Uterus (tissue), 4 donors: ENCODE measurements around the gene TSEN54. TPM values are rescaled to one million over a fixed set of nuclear protein-coding genes. Genes with fewer than 3 reads are reported as not detected.

ENCODE experiments used
- DNase-seq, 2 donors: peaks; one replicate each; pipeline ENCODE4 v3.0.0-alpha.2; 2019 to 2020
- H3K27ac ChIP-seq, 2 donors: fragments of 200-600 bp; sonication (generic); 1 replicate in 1 of 2; 2 replicates in 1 of 2; pipeline ENCODE4 v1.5.1; 2016 to 2018
- H3K27me3 ChIP-seq, 2 donors: fragments of 200-600 bp; sonication (generic); one replicate each; pipeline ENCODE4 v1.5.1; 2018 to 2019; ENCODE audit warnings: control low read depth in 1 of 2
- H3K36me3 ChIP-seq, 2 donors: fragments of 200-600 bp; sonication (generic); one replicate each; pipeline ENCODE4 v1.5.1; 2019; ENCODE audit warnings: control low read depth in 1 of 2
- H3K4me1 ChIP-seq, 2 donors: fragments of 200-600 bp; sonication (generic); one replicate each; pipeline ENCODE4 v1.5.1; 2018 to 2019; ENCODE audit warnings: control low read depth in 1 of 2
- H3K4me3 ChIP-seq, 2 donors: fragments of 200-600 bp; sonication (generic); 1 replicate in 1 of 2; 2 replicates in 1 of 2; pipeline ENCODE4 v1.5.1; 2018 to 2019; ENCODE audit warnings: mild to moderate bottlenecking in 1 of 2
- H3K9me3 ChIP-seq, 2 donors: fragments of 200-600 bp; sonication (generic); one replicate each; pipeline ENCODE4 v1.5.1; 2019; ENCODE audit warnings: control low read depth in 1 of 2
- CTCF ChIP-seq, 4 experiments: fragments of 200-600 bp in 2 of 4; fragments of 450-650 bp in 2 of 4; sonication (generic) in 2 of 4; IDR thresholded peaks; one replicate each; pipeline ENCODE4 v1.5.1; 2016 to 2019; ENCODE audit warnings: antibody characterized with exemption in 4 of 4, mild to moderate bottlenecking in 2 of 4, moderate library complexity in 1 of 4
- POLR2A ChIP-seq, 2 donors: fragments of 450-650 bp; IDR thresholded peaks; one replicate each; pipeline ENCODE4 v1.6.1; 2016; ENCODE audit warnings: antibody characterized with exemption in 2 of 2, mild to moderate bottlenecking in 1 of 2, moderate library complexity in 1 of 2
- intact Hi-C: fragments of 100-400 bp; cut with DNase I; formaldehyde crosslinking; loops from one replicate; pipeline ENCODE4 v1.15.1; 2023; ENCODE audit warnings: low total_unique reads
- total RNA-seq, 4 donors: library from RNA; depleted of rRNA in 3 of 4; stranded (reverse); fragments of >200 nt in 3 of 4; gene quantifications; one replicate each; pipeline versions ENCODE4 v1.1.0 to v1.2.4, GENCODE V29; 2014 to 2023
- donor health status: DM: yes; HTN: yes; CAD: no.

Gene TSEN54
- total RNA-seq, 4 donors from 2014 or later: 17.4 to 102 (median 20.6) TPM

- no peak overlapping the region for H3K27ac ChIP-seq
Measured at GRCh38 chr17:75550139-75550465, 33.8 kb downstream of the TSEN54 start.

GRCh38 chr17:75551266-75551665, 34.9 kb downstream of the TSEN54 start:
- Histone ChIP-seq H3K27ac (no peak overlapping the region), H3K36me3 (no peaks in the 10 kb centered on the region), H3K27me3 (no peaks in the 10 kb centered on the region), H3K4me3 (no peak overlapping the region), H3K9me3 (no peaks in the 10 kb centered on the region), H3K4me1 (no peaks in the 10 kb centered on the region)
- intact Hi-C loops: no loop called here
- TF ChIP-seq CTCF (IDR thresholded peaks at IDR 0.05) (no peak), POLR2A (IDR thresholded peaks at IDR 0.05) (no peak)
- no peak for DNase-seq

More at GRCh38 chr17:75550139-75550465, 33.8 kb downstream of the TSEN54 start:
- Histone ChIP-seq H3K9me3 (no peaks in the 10 kb centered on the region), H3K27me3 (no peaks in the 10 kb centered on the region), H3K36me3 (no peaks in the 10 kb centered on the region), H3K4me3 (no peak overlapping the region), H3K4me1 (no peaks in the 10 kb centered on the region)
- intact Hi-C loops: no loop called here
- DNase-seq: no peak
- TF ChIP-seq CTCF (IDR thresholded peaks at IDR 0.05) (no peak), POLR2A (IDR thresholded peaks at IDR 0.05) (no peak)

- Histone ChIP-seq H3K27me3 (no peaks in the 10 kb centered on the region), H3K4me3 (no peak overlapping the region), H3K4me1 (no peaks in the 10 kb centered on the region), H3K27ac (no peak overlapping the region), H3K36me3 (no peaks in the 10 kb centered on the region), H3K9me3 (no peaks in the 10 kb centered on the region)
- TF ChIP-seq POLR2A (IDR thresholded peaks at IDR 0.05): no peak
- no peak for TF ChIP-seq CTCF (IDR thresholded peaks at IDR 0.05)
- intact Hi-C loops: no loop called here
- no peak for DNase-seq
Measured at GRCh38 chr17:75552425-75553294, 36.3 kb downstream of the TSEN54 start.

GRCh38 chr17:75553295-75554110, 37.2 kb downstream of the TSEN54 start:
- TF ChIP-seq POLR2A (IDR thresholded peaks at IDR 0.05) (no peak), CTCF (IDR thresholded peaks at IDR 0.05) (no peak)
- intact Hi-C loops: no loop called here
- Histone ChIP-seq H3K27ac (no peak overlapping the region), H3K9me3 (no peaks in the 10 kb centered on the region), H3K4me1 (no peaks in the 10 kb centered on the region), H3K27me3 (no peaks in the 10 kb centered on the region), H3K4me3 (no peak overlapping the region), H3K36me3 (no peaks in the 10 kb centered on the region)
- DNase-seq: no peak

- intact Hi-C loops: no loop called here
- H3K27ac ChIP-seq: no peak overlapping the region
- no peaks in the 10 kb centered on the region for H3K27me3 ChIP-seq
- H3K4me1 ChIP-seq: no peaks in the 10 kb centered on the region
- DNase-seq: no peak
- TF ChIP-seq POLR2A (IDR thresholded peaks at IDR 0.05) (no peak), CTCF (IDR thresholded peaks at IDR 0.05) (no peak)
- no peak overlapping the region for H3K4me3 ChIP-seq
- H3K36me3 ChIP-seq: no peaks in the 10 kb centered on the region
- H3K9me3 ChIP-seq: no peaks in the 10 kb centered on the region
Measured at GRCh38 chr17:75555679-75556153, 39.4 kb downstream of the TSEN54 start.
